H9 (cell line): ENCODE measurements around the gene AEBP2. TPM values are rescaled to one million over a fixed set of nuclear protein-coding genes. Genes with fewer than 3 reads are reported as not detected.

Source experiments
- DNase-seq: peaks from one replicate; pipeline ENCODE4 v3.0.0-alpha.2; 2017
- H2AFZ ChIP-seq: one replicate; pipeline ENCODE4 v1.6.1; 2013; ENCODE audit warnings: mild to moderate bottlenecking, low read length, control low read depth, moderate library complexity
- H2AK5ac ChIP-seq: 2 replicates; pipeline ENCODE4 v1.6.1; 2013; ENCODE audit warnings: low read length, control low read depth, mixed read lengths; ENCODE audit not compliant: insufficient read length
- H2BK120ac ChIP-seq: one replicate; pipeline ENCODE4 v1.6.1; 2013; ENCODE audit warnings: low read depth, mild to moderate bottlenecking, low read length, control low read depth, inconsistent platforms; ENCODE audit not compliant: poor library complexity, severe bottlenecking
- H2BK12ac ChIP-seq: 2 replicates; pipeline ENCODE4 v1.6.1; 2013; ENCODE audit warnings: low read length, control low read depth, mixed read lengths, low read depth; ENCODE audit not compliant: insufficient read length
- H2BK15ac ChIP-seq: 2 replicates; pipeline ENCODE4 v1.6.1; 2013; ENCODE audit warnings: low read depth, low read length, control low read depth
- H2BK20ac ChIP-seq: one replicate; pipeline ENCODE4 v1.6.1; 2013; ENCODE audit warnings: low read depth, mild to moderate bottlenecking, low read length, control low read depth, inconsistent platforms; ENCODE audit not compliant: poor library complexity, severe bottlenecking
- H2BK5ac ChIP-seq: 2 replicates; pipeline ENCODE4 v1.6.1; 2013; ENCODE audit warnings: low read length, control low read depth, mixed read lengths; ENCODE audit not compliant: insufficient read length
- H3K14ac ChIP-seq: 2 replicates; pipeline ENCODE4 v1.6.1; 2013; ENCODE audit warnings: low read length, control low read depth; ENCODE audit not compliant: insufficient read depth
- H3K18ac ChIP-seq: 2 replicates; pipeline ENCODE4 v1.6.1; 2013; ENCODE audit warnings: low read depth, mild to moderate bottlenecking, mixed read lengths, low read length, control low read depth; ENCODE audit not compliant: insufficient read length
- H3K23ac ChIP-seq: 2 replicates; pipeline ENCODE4 v1.6.1; 2013; ENCODE audit warnings: low read length, control low read depth, mixed read lengths, low read depth; ENCODE audit not compliant: insufficient read length
- H3K23me2 ChIP-seq: 2 replicates; pipeline ENCODE4 v1.6.1; 2013; ENCODE audit warnings: low read depth, mild to moderate bottlenecking, mixed read lengths, low read length, control low read depth; ENCODE audit not compliant: insufficient read length, poor library complexity, severe bottlenecking
- H3K27ac ChIP-seq: 2 replicates; pipeline ENCODE4 v1.5.1; 2013; ENCODE audit warnings: low read length, control low read depth, mixed read lengths, low read depth; ENCODE audit not compliant: insufficient read length
- H3K27me3 ChIP-seq: 2 replicates; pipeline ENCODE4 v1.6.1; 2013; ENCODE audit warnings: low read length, control low read depth, inconsistent platforms; ENCODE audit not compliant: insufficient read depth
- H3K4ac ChIP-seq: 2 replicates; pipeline ENCODE4 v1.6.1; 2013; ENCODE audit warnings: low read depth, mild to moderate bottlenecking, control low read depth, inconsistent platforms, low read length, moderate library complexity
- H3K4me1 ChIP-seq: 2 replicates; pipeline ENCODE4 v1.6.1; 2013; ENCODE audit warnings: low read length, control low read depth, inconsistent platforms; ENCODE audit not compliant: insufficient read depth
- H3K4me2 ChIP-seq: 2 replicates; pipeline ENCODE4 v1.6.1; 2013; ENCODE audit warnings: low read length, control low read depth, mixed read lengths; ENCODE audit not compliant: insufficient read length, insufficient read depth
- H3K56ac ChIP-seq: 2 replicates; pipeline ENCODE4 v1.6.1; 2013; ENCODE audit warnings: low read depth, mild to moderate bottlenecking, mixed read lengths, low read length, control low read depth; ENCODE audit not compliant: insufficient read length
- H3K79me1 ChIP-seq: 2 replicates; pipeline ENCODE4 v1.6.1; 2013; ENCODE audit warnings: low read depth, mild to moderate bottlenecking, moderate library complexity, low read length, control low read depth, inconsistent platforms; ENCODE audit not compliant: insufficient read depth, poor library complexity, severe bottlenecking
- H3K79me2 ChIP-seq: 2 replicates; pipeline ENCODE4 v1.6.1; 2013; ENCODE audit warnings: low read length, control low read depth, inconsistent platforms; ENCODE audit not compliant: insufficient read depth
- H3K9ac ChIP-seq: 2 replicates; pipeline ENCODE4 v1.6.1; 2013; ENCODE audit warnings: low read length, control low read depth, mixed read lengths; ENCODE audit not compliant: insufficient read length; ENCODE audit errors: extremely low read depth
- H3K9me3 ChIP-seq: one replicate; pipeline ENCODE4 v1.6.1; 2013; ENCODE audit warnings: low read depth, low read length, inconsistent platforms; ENCODE audit not compliant: control insufficient read depth
- H3T11ph ChIP-seq: one replicate; pipeline ENCODE4 v1.6.1; 2013; ENCODE audit warnings: mild to moderate bottlenecking, low read length, control low read depth, inconsistent platforms
- H4K20me1 ChIP-seq: one replicate; pipeline ENCODE4 v1.6.1; 2013; ENCODE audit not compliant: control insufficient read depth, insufficient read length, insufficient read depth
- H4K5ac ChIP-seq: 2 replicates; pipeline ENCODE4 v1.6.1; 2013; ENCODE audit warnings: low read depth, mild to moderate bottlenecking, mixed read lengths, low read length, control low read depth; ENCODE audit not compliant: insufficient read length
- H4K8ac ChIP-seq: replicated peaks from 2 replicates; pipeline ENCODE4 v1.6.1; 2013; ENCODE audit warnings: low read length, control low read depth, mixed read lengths, low read depth; ENCODE audit not compliant: insufficient read length
- H4K91ac ChIP-seq: 2 replicates; pipeline ENCODE4 v1.6.1; 2013; ENCODE audit warnings: low read depth, mild to moderate bottlenecking, moderate library complexity, mixed read lengths, low read length, control low read depth; ENCODE audit not compliant: insufficient read length
- H3K27ac Mint-ChIP-seq, 3 experiments: 2 replicates in 2 of 3; 3 replicates in 1 of 3; pipeline ENCODE4 v1.8.0; 2020 to 2021; ENCODE audit warnings: mixed read lengths in 3 of 3, mild to moderate bottlenecking in 1 of 3, moderate library complexity in 1 of 3
- H3K27me3 Mint-ChIP-seq: 2 replicates; pipeline ENCODE4 v1.8.0; 2021; ENCODE audit warnings: low read depth, mild to moderate bottlenecking, moderate library complexity, mixed read lengths
- H3K36me3 Mint-ChIP-seq, 3 experiments: 2 replicates in 2 of 3; 3 replicates in 1 of 3; pipeline ENCODE4 v1.8.0; 2020 to 2021; ENCODE audit warnings: low read depth in 3 of 3, mixed read lengths in 3 of 3; ENCODE audit not compliant: insufficient read depth in 1 of 3
- H3K4me1 Mint-ChIP-seq, 2 experiments: 2 replicates each; pipeline ENCODE4 v1.8.0; 2020; ENCODE audit warnings: mixed read lengths in 2 of 2
- H3K4me3 Mint-ChIP-seq, 2 experiments: 2 replicates in 1 of 2; 3 replicates in 1 of 2; pipeline ENCODE4 v1.8.0; 2020 to 2021; ENCODE audit warnings: mild to moderate bottlenecking in 2 of 2, mixed read lengths in 2 of 2, moderate library complexity in 1 of 2
- H3K9me3 Mint-ChIP-seq, 2 experiments: 2 replicates in 1 of 2; 3 replicates in 1 of 2; pipeline ENCODE4 v1.8.0; 2020; ENCODE audit warnings: mild to moderate bottlenecking in 2 of 2, mixed read lengths in 2 of 2, moderate library complexity in 1 of 2
- CTCF ChIP-seq: fragments of 200-600 bp; sonication (generic); conservative IDR thresholded peaks from 3 replicates; pipeline ENCODE4 v1.8.0; 2021; ENCODE audit warnings: antibody characterized with exemption, mild to moderate bottlenecking
- WGBS: extraction: QIAGEN DNeasy Blood & Tissue Kit; methylation state at CpG from one replicate; pipeline ENCODE4 v1.1.7; 2013; ENCODE audit warnings: missing lambda C conversion rate, low lambda C conversion rate, mixed read lengths; ENCODE audit not compliant: insufficient read length; ENCODE audit errors: extremely low coverage; 5-methylcytosine and 5-hydroxymethylcytosine counted together
- total RNA-seq: library from RNA; stranded (reverse); gene quantifications from 2 replicates; pipeline ENCODE4 v1.2.1, GENCODE V29; 2021

AEBP2 gene
- total RNA-seq, 1 experiment from 2014 or later: 82.8 TPM

GRCh38 chr12:19435831-19436497 is 3.3 kb upstream of the AEBP2 start:
- no peak overlapping the region for H3K23ac ChIP-seq
- no peak overlapping the region for H3K14ac ChIP-seq
- no peak overlapping the region; a peak in 1 of 7 replicates for H3K27ac Mint-ChIP-seq
- no peak overlapping the region for H4K5ac ChIP-seq
- no peak overlapping the region for H3K4me2 ChIP-seq
- no peaks in the 10 kb centered on the region for H3K23me2 ChIP-seq
- H3K9me3 ChIP-seq: no peaks in the 10 kb centered on the region
- no peak overlapping the region for H3K9ac ChIP-seq
- no peak overlapping the region for H2BK120ac ChIP-seq
- peaks cover 6% of the 10 kb centered on the region in 2 experiments; a peak in 4 of 5 replicates for H3K9me3 Mint-ChIP-seq
- peaks cover 8 to 16% (median 13%) of the 10 kb centered on the region in 3 experiments for H3K36me3 Mint-ChIP-seq
- H2BK5ac ChIP-seq: no peak overlapping the region
- H3K27me3 Mint-ChIP-seq: no peaks in the 10 kb centered on the region; the same call in 1 of the 2 replicates
- H3K4me3 Mint-ChIP-seq: no peak overlapping the region
- H4K8ac ChIP-seq: no peak overlapping the region
- H4K91ac ChIP-seq: no peak overlapping the region
- H2BK20ac ChIP-seq: no peak overlapping the region
- H3K4me1 Mint-ChIP-seq: peaks cover 44 to 47% of the 10 kb centered on the region in 2 experiments
- H3K79me2 ChIP-seq: peaks cover 11% of the 10 kb centered on the region; the same call in 1 of the 2 replicates
- no peak overlapping the region for H3K27ac ChIP-seq
- H2AK5ac ChIP-seq: peak overlapping the region; percentile 87
- H3K4ac ChIP-seq: no peak overlapping the region
- no peak for TF ChIP-seq CTCF
- no peaks in the 10 kb centered on the region for H3K79me1 ChIP-seq
- no peak overlapping the region for H2BK15ac ChIP-seq
- no peak overlapping the region for H3K18ac ChIP-seq
- no peaks in the 10 kb centered on the region for H4K20me1 ChIP-seq
- H2BK12ac ChIP-seq: no peak overlapping the region
- no peak overlapping the region for H3K56ac ChIP-seq
- no CpG with 5 or more reads among the region's 10 CpGs for WGBS
- DNase-seq: no peak
- H3K4me1 ChIP-seq: peaks cover 4% of the 10 kb centered on the region; the same call in 1 of the 2 replicates
- H3K27me3 ChIP-seq: no peaks in the 10 kb centered on the region
- H2AFZ ChIP-seq: no peak overlapping the region
- no peak overlapping the region for H3T11ph ChIP-seq
